Nephron (organoid): ENCODE data around the gene HUS1.

Experiments used
- H3K27ac Mint-ChIP-seq, 3 experiments: 2 replicates each; pipeline ENCODE4 v1.8.0; 2020; ENCODE audit warnings: mixed read lengths in 3 of 3, mild to moderate bottlenecking in 2 of 3, moderate library complexity in 1 of 3
- H3K27me3 Mint-ChIP-seq: 2 replicates; pipeline ENCODE4 v1.8.0; 2021; ENCODE audit warnings: low read depth, mild to moderate bottlenecking, moderate library complexity, mixed read lengths
- H3K36me3 Mint-ChIP-seq: 2 replicates; pipeline ENCODE4 v1.8.0; 2020; ENCODE audit warnings: low read depth, mixed read lengths
- H3K4me1 Mint-ChIP-seq: 2 replicates; pipeline ENCODE4 v1.8.0; 2020; ENCODE audit warnings: mixed read lengths
- H3K4me3 Mint-ChIP-seq, 3 experiments: 2 replicates each; pipeline ENCODE4 v1.8.0; 2020; ENCODE audit warnings: mild to moderate bottlenecking in 3 of 3, mixed read lengths in 3 of 3, moderate library complexity in 2 of 3
- H3K9me3 Mint-ChIP-seq: 2 replicates; pipeline ENCODE4 v1.8.0; 2020; ENCODE audit warnings: mixed read lengths
- TF ChIP-seq, protein P1 (sequence below), 3 experiments: fragments of 200-600 bp; sonication (generic); IDR thresholded peaks; one replicate each; pipeline ENCODE4 v1.5.0; 2021; ENCODE audit warnings: antibody characterized with exemption in 3 of 3; ENCODE audit not compliant: unreplicated experiment in 3 of 3

HUS1 gene

DNA sequence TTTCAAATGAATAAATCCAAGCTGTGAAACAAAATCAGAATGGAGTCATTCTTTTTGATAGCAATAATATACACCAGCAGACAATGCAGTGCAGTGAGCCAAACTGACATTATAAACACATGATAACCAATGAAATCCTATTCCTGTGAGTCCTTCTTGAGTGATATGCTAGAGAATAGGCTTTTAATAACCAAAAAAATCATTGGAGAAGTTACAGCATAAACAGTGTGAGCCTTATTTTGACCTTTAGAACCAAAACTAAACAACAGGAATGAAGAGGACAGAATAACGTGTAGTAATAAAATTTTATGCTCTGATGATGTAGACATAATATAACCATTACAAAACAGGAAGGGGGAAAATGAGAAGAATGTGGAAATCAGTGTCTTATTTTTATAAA lies 8.7 kb downstream of the HUS1 start:
- TF ChIP-seq, protein P1, sequence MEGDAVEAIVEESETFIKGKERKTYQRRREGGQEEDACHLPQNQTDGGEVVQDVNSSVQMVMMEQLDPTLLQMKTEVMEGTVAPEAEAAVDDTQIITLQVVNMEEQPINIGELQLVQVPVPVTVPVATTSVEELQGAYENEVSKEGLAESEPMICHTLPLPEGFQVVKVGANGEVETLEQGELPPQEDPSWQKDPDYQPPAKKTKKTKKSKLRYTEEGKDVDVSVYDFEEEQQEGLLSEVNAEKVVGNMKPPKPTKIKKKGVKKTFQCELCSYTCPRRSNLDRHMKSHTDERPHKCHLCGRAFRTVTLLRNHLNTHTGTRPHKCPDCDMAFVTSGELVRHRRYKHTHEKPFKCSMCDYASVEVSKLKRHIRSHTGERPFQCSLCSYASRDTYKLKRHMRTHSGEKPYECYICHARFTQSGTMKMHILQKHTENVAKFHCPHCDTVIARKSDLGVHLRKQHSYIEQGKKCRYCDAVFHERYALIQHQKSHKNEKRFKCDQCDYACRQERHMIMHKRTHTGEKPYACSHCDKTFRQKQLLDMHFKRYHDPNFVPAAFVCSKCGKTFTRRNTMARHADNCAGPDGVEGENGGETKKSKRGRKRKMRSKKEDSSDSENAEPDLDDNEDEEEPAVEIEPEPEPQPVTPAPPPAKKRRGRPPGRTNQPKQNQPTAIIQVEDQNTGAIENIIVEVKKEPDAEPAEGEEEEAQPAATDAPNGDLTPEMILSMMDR (IDR thresholded peaks at IDR 0.05; ENCODE audit: unreplicated experiment in 3 of 3): no peak

DNA sequence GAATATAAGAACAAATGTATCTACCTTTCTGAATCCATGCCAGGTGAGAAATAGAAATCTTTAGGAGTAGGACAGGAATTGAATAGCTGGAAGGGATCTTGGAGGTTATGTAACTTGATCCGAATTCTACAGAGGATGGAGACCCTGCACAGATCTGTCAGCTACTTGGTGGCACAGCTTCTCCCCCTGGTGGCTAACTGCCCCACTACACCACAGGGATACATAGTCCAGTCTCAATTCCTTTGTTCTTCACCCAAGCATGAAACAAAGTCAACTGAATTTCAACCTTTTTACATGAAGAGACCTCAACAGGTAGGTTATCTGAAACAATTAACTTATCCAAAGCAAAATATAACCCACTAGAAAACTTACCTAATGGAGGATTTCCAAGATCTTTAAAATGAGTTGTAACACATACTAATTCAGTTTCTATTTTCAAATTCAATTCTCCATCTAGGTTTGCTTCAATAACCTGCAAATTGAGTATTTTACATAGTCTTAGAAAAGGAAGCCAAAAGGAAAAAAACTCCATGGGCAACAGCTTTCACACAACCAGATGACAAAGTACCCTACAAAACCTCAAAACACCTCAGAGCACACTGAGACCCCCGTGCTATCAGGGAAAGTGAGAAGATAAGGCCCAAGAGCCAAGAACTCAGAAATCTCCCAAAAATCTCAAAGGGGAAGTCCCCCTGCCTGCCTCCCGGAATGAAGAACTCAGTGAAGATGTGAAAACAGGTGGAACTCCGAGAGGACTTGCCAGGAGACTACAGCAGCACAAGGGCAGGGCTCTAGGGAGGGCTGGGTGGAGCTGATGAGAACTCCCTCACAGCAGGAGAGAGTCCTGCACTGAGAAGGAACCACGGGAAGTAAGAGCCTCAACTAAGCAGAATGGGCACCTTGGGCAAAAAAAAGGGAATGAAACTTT lies 10.3 kb downstream of the HUS1 start:
- Mint-ChIP-seq H3K27ac (peak overlapping the region in 2 of 3 experiments; percentile 3), H3K36me3 (peaks cover 67% of the 10 kb centered on the region), H3K27me3 (no peaks in the 10 kb centered on the region), H3K9me3 (no peaks in the 10 kb centered on the region), H3K4me1 (peaks cover 27% of the 10 kb centered on the region), H3K4me3 (no peak overlapping the region)
- TF ChIP-seq, protein P1 (IDR thresholded peaks at IDR 0.05; ENCODE audit: unreplicated experiment in 3 of 3): peak; percentile 86 to 92 (median 89)

More for the DNA sequence above, 8.7 kb downstream of the HUS1 start:
- Mint-ChIP-seq H3K4me3 (no peak overlapping the region), H3K27me3 (no peaks in the 10 kb centered on the region), H3K4me1 (peaks cover 27% of the 10 kb centered on the region), H3K27ac (peak overlapping the region; percentile 29 to 87 (median 81)), H3K9me3 (no peaks in the 10 kb centered on the region), H3K36me3 (peaks cover 66% of the 10 kb centered on the region)

DNA sequence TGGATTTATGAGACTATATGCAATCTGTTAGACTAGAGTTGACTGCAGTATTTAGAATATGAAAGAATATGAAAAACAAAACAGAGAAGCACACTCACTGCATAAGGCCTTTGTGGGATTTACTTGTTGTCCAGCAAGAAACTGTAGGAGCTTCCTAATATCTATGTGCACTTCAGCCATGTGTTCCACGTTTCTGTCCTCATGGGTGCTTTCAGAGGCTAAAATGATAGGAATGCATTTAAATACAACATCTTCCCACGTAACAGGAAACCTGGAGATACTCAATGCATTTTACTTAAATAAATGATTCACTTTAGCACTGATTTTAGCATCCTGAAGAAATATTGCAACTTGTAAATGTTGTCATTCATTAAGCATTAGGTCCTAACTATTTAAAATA lies 11.7 kb downstream of the HUS1 start:
- peaks cover 27% of the 10 kb centered on the region for H3K4me1 Mint-ChIP-seq
- TF ChIP-seq, protein P1 (IDR thresholded peaks at IDR 0.05; ENCODE audit: unreplicated experiment in 3 of 3): no peak
- H3K9me3 Mint-ChIP-seq: no peaks in the 10 kb centered on the region
- no peaks in the 10 kb centered on the region for H3K27me3 Mint-ChIP-seq
- H3K4me3 Mint-ChIP-seq: no peak overlapping the region
- H3K27ac Mint-ChIP-seq: no peak overlapping the region
- peaks cover 65% of the 10 kb centered on the region for H3K36me3 Mint-ChIP-seq

DNA sequence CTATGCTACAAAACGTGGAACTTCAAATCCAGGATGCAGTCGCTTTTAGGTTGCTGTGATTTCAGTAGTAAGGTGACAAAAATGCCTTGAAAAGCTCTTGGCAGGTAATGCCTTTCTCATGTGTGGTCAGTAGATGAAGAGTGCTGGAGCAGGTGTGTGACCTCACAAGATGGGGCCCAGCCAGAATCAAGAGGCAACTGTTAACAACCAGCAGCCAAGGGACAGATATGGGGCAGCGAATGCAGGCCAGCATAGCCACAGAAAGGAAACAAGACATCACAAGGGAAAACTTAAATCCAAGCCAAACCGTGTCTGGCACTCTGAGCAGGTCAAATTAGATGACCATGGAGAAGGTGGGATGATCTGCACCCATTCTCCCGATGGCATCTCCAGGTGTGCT lies 12.3 kb downstream of the HUS1 start:
- Mint-ChIP-seq H3K4me3 (no peak overlapping the region), H3K4me1 (peaks cover 27% of the 10 kb centered on the region)

DNA sequence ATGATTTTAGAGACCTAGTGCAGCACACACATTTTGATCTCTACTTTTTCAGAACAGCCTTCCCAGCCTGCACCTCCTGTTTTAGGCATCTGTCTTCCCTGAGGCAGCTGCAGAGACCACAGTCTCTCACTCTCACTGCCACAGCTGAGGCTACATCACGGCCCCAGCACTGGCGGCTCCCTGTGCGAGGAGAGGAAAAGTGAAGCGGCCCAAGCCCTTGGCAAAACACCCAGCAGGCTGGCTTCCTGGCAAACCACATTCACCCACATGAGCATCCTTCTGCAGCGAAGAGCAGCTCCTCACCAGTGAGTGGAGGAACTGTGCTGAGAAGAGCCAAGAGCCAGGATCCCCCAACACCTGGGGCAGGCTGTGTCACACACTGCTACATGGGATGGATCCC lies 14.0 kb downstream of the HUS1 start:
- TF ChIP-seq, protein P1 (IDR thresholded peaks at IDR 0.05; ENCODE audit: unreplicated experiment in 3 of 3): no peak
- Mint-ChIP-seq H3K4me1 (peaks cover 17% of the 10 kb centered on the region), H3K4me3 (no peak overlapping the region), H3K27ac (no peak overlapping the region), H3K36me3 (peaks cover 83% of the 10 kb centered on the region), H3K9me3 (no peaks in the 10 kb centered on the region), H3K27me3 (no peaks in the 10 kb centered on the region)

More for the DNA sequence above, 12.3 kb downstream of the HUS1 start:
- TF ChIP-seq, protein P1 (IDR thresholded peaks at IDR 0.05; ENCODE audit: unreplicated experiment in 3 of 3): no peak
- Mint-ChIP-seq H3K27ac (no peak overlapping the region), H3K27me3 (no peaks in the 10 kb centered on the region), H3K9me3 (no peaks in the 10 kb centered on the region), H3K36me3 (peaks cover 70% of the 10 kb centered on the region)
